Psoas muscle (tissue), 8 donors: Measurements from ENCODE around the gene LGALS7B. TPM values are rescaled to one million over a fixed set of nuclear protein-coding genes. Genes with fewer than 3 reads are reported as not detected.
A peak's percentile ranks its signal among the peaks of the same experiment; 100 is the strongest.

Source experiments
- ATAC-seq, 4 donors: fragments of 200-7000 bp; cut with Tn5 transposase; one replicate each; pipeline ENCODE4 v1.9.1; 2020; ENCODE audit warnings: moderate library complexity in 3 of 4, mild to moderate bottlenecking in 2 of 4
- DNase-seq, 2 donors: peaks; one replicate each; pipeline ENCODE4 v3.0.0-alpha.2; 2020
- H3K27ac ChIP-seq: fragments of 200-600 bp; one replicate; pipeline ENCODE4 v1.8.0; 2022
- H3K27me3 ChIP-seq, 3 donors: fragments of 200-600 bp in 1 of 3; one replicate each; pipeline versions ENCODE4 v1.6.1 to v1.8.0; 2013 to 2022; ENCODE audit warnings: low read length in 2 of 3, mild to moderate bottlenecking in 2 of 3, moderate library complexity in 1 of 3; ENCODE audit not compliant: insufficient read depth in 3 of 3
- H3K36me3 ChIP-seq, 2 donors: fragments of 200-600 bp in 1 of 2; one replicate each; pipeline versions ENCODE4 v1.6.1 to v1.8.0; 2013 to 2022; ENCODE audit warnings: low read depth in 1 of 2, mild to moderate bottlenecking in 1 of 2, moderate library complexity in 1 of 2; ENCODE audit not compliant: insufficient read depth in 1 of 2
- H3K4me1 ChIP-seq: fragments of 200-600 bp; one replicate; pipeline ENCODE4 v1.8.0; 2022
- H3K4me3 ChIP-seq: fragments of 200-600 bp; one replicate; pipeline ENCODE4 v1.8.0; 2022; ENCODE audit warnings: mild to moderate bottlenecking
- H3K9me3 ChIP-seq: fragments of 200-600 bp; one replicate; pipeline ENCODE4 v1.8.0; 2022
- CTCF ChIP-seq: fragments of 200-600 bp; IDR thresholded peaks from one replicate; pipeline ENCODE4 v1.8.0; 2022; ENCODE audit warnings: antibody characterized with exemption
- WGBS, 3 donors: extraction: QIAGEN DNeasy Blood & Tissue Kit; methylation state at CpG; one replicate each; pipeline versions ENCODE4 v1.1.6 to v1.1.7; 2013; 5-methylcytosine and 5-hydroxymethylcytosine counted together
- intact Hi-C, 2 donors: fragments of 100-400 bp; cut with DNase I; formaldehyde crosslinking; loops; one replicate each; pipeline versions ENCODE4 v1.11.0 to v1.14.2; 2022
- polyA plus RNA-seq, 3 donors: library from polyadenylated mRNA; stranded (reverse); fragments of 200-250 nt; gene quantifications; one replicate each; pipeline ENCODE4 v1.2.3, GENCODE V29; 2013
- total RNA-seq, 4 donors: library from RNA; stranded (reverse); fragmentation: NEBNext Ultra II Directional in 2 of 4; extraction: Animal tissue kit (Norgen Biotek cat#: 25700) in 2 of 4; gene quantifications; one replicate each; pipeline versions ENCODE4 v1.2.1 to v1.2.4, GENCODE V29; 2021 to 2023
- donor health status: healthy with polysubstance abuse.
- donor health status: DM: no; HTN: no; CAD: no; lungs with moderate emphysema.
- donor health status: Bipolar disorder and iron deficiency.
- donor health status: healthy.
- donor health status: DM: yes; HTN: yes; CAD: no.
- donor health status: DM: no; HTN: no; CAD: no.
- donor health status: DM: no; HTN: no; CAD: no.
- donor health status: DM: yes; HTN: yes; CAD: no.

LGALS7B gene
- total and polyA plus RNA-seq, 7 donors, result 0.91 TPM; not detected in 6

DNA sequence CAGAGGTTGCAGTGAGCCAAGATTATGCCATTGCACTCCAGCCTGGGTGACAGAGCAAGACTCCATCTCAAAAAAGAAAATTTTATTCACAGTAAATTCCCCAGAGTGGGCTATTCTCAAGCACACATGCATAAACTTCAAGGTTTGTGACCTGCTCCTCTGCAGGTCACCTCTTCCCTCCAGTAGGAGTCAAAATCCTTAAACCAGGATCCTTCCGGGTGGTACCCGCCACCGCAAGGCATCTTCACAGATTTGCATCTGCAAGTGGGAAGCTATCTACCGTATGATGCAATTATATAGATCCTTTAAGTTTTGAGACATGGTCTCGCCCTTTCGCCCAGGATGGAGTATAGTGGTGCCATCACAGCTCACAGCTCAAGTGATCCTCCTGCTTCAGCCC, 45.6 kb downstream of the LGALS7B start:
- 95 to 96% (median 96%) methylated on average over 6 of the region's 6 CpGs for WGBS, 3 donors
- Histone ChIP-seq H3K4me1 (peaks cover 71% of the 10 kb centered on the region), H3K36me3 (peaks cover 12 to 53% of the 10 kb centered on the region in 2 donors), H3K27ac (peak overlapping the region; percentile 99), H3K4me3 (no peak overlapping the region), H3K27me3 (no peaks in the 10 kb centered on the region), H3K9me3 (no peaks in the 10 kb centered on the region)
- intact Hi-C loops, result loop anchor here (5.0 to 10.0 kb wide), 2 partner anchors 187 to 190 kb away; partner anchors contain the start of gene ACTN4 (in 2 of the 2)
- no peak for ATAC-seq
- DNase-seq, result no peak
- TF ChIP-seq CTCF, result no peak

DNA sequence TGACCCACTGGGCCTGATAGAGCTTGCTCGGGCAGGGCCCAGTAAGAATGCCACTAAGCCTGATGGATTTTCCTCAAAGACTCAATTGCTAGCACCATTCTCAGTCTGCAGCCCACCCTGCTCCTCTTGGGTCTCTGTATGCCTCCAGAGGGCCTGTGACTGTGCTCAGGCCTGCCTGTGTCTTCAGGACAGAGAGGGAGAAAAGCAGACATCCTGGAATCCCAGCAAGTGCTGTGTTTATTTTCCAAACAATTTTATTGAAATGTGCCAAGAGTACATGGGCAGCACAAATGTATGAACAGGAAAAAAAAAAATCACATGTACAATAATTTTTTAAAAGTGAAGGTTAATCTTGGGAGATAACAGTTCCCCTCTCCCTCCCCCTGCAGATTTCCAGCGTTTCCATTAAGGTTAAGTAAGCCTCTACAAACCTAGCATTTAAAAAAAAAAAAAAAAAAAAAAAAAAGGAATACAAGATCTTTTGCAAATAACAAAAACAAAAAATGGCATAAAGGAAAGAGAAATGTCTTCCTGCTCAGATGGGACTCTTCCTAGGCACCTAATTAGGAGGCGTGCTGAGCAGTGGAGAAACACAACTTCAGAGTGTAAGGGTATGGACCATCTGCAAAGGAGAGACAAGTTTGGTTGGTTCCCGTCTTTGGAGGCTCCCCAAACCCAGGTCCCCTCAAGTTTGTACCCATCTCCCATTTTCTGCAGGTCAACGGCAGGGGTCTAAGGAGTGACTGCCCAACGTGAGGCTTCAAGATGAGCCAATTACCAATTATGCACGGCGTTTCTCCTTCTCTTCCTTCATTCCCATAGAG, 47.4 kb downstream of the LGALS7B start:
- Histone ChIP-seq H3K27me3 (no peaks in the 10 kb centered on the region), H3K36me3 (peaks cover 16 to 59% of the 10 kb centered on the region in 2 donors), H3K9me3 (no peaks in the 10 kb centered on the region), H3K4me1 (peaks cover 73% of the 10 kb centered on the region), H3K27ac (peak overlapping the region; percentile 99), H3K4me3 (no peak overlapping the region)
- intact Hi-C loops, result loop anchor here in 1 of 2 donors (10.0 kb wide), 1 partner anchor 192 kb away; the partner anchor contains the start of gene ACTN4
- ATAC-seq, result no peak
- no peak for TF ChIP-seq CTCF
- DNase-seq, result no peak
- WGBS, 3 donors, result 59 to 73% (median 64%) methylated on average over 8 of the region's 8 CpGs

GRCh38 chr19:38836983-38837626, 48.1 kb downstream of the LGALS7B start:
- H3K27me3 ChIP-seq, result no peaks in the 10 kb centered on the region
- H3K27ac ChIP-seq, result peak overlapping the region; percentile 99
- peaks cover 79% of the 10 kb centered on the region for H3K4me1 ChIP-seq
- TF ChIP-seq CTCF, result no peak
- no peaks in the 10 kb centered on the region for H3K9me3 ChIP-seq
- no peak overlapping the region for H3K4me3 ChIP-seq
- WGBS, 3 donors, result 74 to 83% (median 77%) methylated on average over 6 of the region's 6 CpGs
- DNase-seq (peak in 1 of 2 donors; percentile 53), ATAC-seq (no peak)
- intact Hi-C loops, result loop anchor here in 1 of 2 donors (10.0 kb wide), 1 partner anchor 192 kb away; the partner anchor contains the start of gene ACTN4
- peaks cover 16 to 67% of the 10 kb centered on the region in 2 donors for H3K36me3 ChIP-seq

- intact Hi-C loops, result loop anchor here in 1 of 2 donors (10.0 kb wide), 1 partner anchor 193 kb away; the partner anchor contains the start of gene ACTN4
- Histone ChIP-seq H3K4me1 (peaks cover 79% of the 10 kb centered on the region), H3K27me3 (no peaks in the 10 kb centered on the region), H3K4me3 (no peak overlapping the region), H3K27ac (peak overlapping the region; percentile 99), H3K36me3 (peaks cover 17 to 72% of the 10 kb centered on the region in 2 donors), H3K9me3 (no peaks in the 10 kb centered on the region)
- 63 to 79% (median 72%) methylated on average over 7 of the region's 7 CpGs for WGBS, 3 donors
- no peak for ATAC-seq
- TF ChIP-seq CTCF, result no peak
- DNase-seq, result peak in 1 of 2 donors; percentile 20
Observed at GRCh38 chr19:38837656-38838121, 48.7 kb downstream of the LGALS7B start.
